Ishikawa (cell line): ENCODE results near the gene PTPRA.

Source experiments
- NFIC ChIP-seq: IDR thresholded peaks from 2 replicates; pipeline ENCODE4 v1.6.1; 2012
- TAF1 ChIP-seq: IDR thresholded peaks from 2 replicates; pipeline ENCODE4 v1.6.1; 2012; ENCODE audit warnings: low read depth, mild to moderate bottlenecking
- YY1 ChIP-seq: IDR thresholded peaks from 2 replicates; pipeline ENCODE4 v1.6.1; 2012; ENCODE audit warnings: low read depth
- TF ChIP-seq, protein P1 (sequence below): IDR thresholded peaks from 2 replicates; pipeline ENCODE4 v1.6.1; 2012

DNA sequence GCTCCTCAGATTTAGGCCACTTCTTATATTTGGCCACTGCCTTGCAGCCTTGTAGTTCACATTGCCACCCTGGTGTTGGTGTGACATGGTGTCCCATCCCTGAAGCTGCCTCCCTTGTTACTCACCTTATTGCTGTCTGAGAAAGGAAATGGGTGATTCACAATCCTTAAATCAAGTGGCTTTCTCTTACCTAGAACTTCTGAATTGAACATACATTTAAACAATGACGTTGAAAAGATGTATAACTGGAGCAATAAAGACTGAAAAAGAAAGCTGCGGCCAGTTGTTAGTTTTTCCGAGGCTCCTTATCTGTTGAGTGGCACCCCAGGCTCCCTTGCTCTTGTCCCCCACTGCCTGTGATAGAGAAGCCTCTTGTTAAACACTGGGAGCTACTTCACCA, 141.4 kb downstream of the PTPRA start:
- TF ChIP-seq TAF1, result no peak
- TF ChIP-seq, protein P1, sequence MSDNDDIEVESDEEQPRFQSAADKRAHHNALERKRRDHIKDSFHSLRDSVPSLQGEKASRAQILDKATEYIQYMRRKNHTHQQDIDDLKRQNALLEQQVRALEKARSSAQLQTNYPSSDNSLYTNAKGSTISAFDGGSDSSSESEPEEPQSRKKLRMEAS, result no peak
- TF ChIP-seq NFIC, result no peak
- TF ChIP-seq YY1, result no peak
